K562 (cell line): ENCODE data around the gene NUAK1. TPM values are rescaled to one million over a fixed set of nuclear protein-coding genes. Genes with fewer than 3 reads are reported as not detected.

Experiments
- SMARCB1 ChIP-seq: IDR thresholded peaks from 2 replicates; pipeline ENCODE4 v1.6.1; 2011; ENCODE audit warnings: improper control_type of control experiment, low read depth; ENCODE audit not compliant: insufficient read length
- XRCC5 ChIP-seq: fragments of 200-400 bp; formaldehyde crosslinking; IDR thresholded peaks from 2 replicates; pipeline ENCODE4 v1.6.1; 2017; ENCODE audit warnings: low read depth, mild to moderate bottlenecking, low read length
- ZNF224 ChIP-seq: sonication (generic); formaldehyde crosslinking; IDR thresholded peaks from 2 replicates; pipeline ENCODE4 v1.8.0; 2022; ENCODE audit warnings: mild to moderate bottlenecking, missing genetic modification reagents
- ZNF232 ChIP-seq: sonication (generic); formaldehyde crosslinking; IDR thresholded peaks from 2 replicates; pipeline ENCODE4 v1.8.0; 2022; ENCODE audit warnings: mild to moderate bottlenecking, missing genetic modification reagents
- ZNF589 ChIP-seq: fragments of 200-800 bp; sonication (Bioruptor generic); IDR thresholded peaks from 2 replicates; pipeline ENCODE4 v1.6.1; 2016; ENCODE audit warnings: low read depth, missing genetic modification characterization, missing compliant biosample characterization
- polyA plus RNA-seq, 8 experiments: library from polyadenylated mRNA; depleted of rRNA in 4 of 8; stranded (reverse) in 5 of 8; unstranded in 3 of 8; fragments of >200 nt; fragmentation: Nextera tagmentation in 2 of 8; fragmentation: Illumina TruSeq in 1 of 8; extraction: Ambion mirVana in 2 of 8; extraction: Trizol in 1 of 8; gene quantifications; 2 replicates each; pipeline versions ENCODE4 v1.2.1 to v1.2.3, GENCODE V29; 2011 to 2014; ENCODE audit warnings: inconsistent platforms in 1 of 8, missing spikeins in 1 of 8
- total RNA-seq, 7 experiments: library from RNA; depleted of rRNA in 6 of 7; stranded (reverse); fragments of >200 nt in 6 of 7; fragmentation: Illumina TruSeq in 2 of 7; extraction: Trizol in 2 of 7; gene quantifications; 2 replicates each; pipeline versions ENCODE4 v1.2.1 to v1.2.3, GENCODE V29; 2011 to 2021; ENCODE audit warnings: low replicate concordance in 1 of 7
- TF ChIP-seq, protein P1 (sequence below): IDR thresholded peaks from 3 replicates; pipeline ENCODE4 v1.6.1; 2011; ENCODE audit warnings: borderline replicate concordance, mild to moderate bottlenecking, moderate library complexity; ENCODE audit not compliant: insufficient read length; ENCODE audit errors: extremely low read depth
- TF ChIP-seq, protein P2 (sequence below), 2 experiments: fragments of 450-650 bp in 1 of 2; sonication (generic) in 1 of 2; formaldehyde crosslinking in 1 of 2; IDR thresholded peaks; 2 replicates each; pipeline versions ENCODE4 v1.7.1 to v1.9.0; 2016 to 2022; ENCODE audit warnings: inconsistent platforms in 1 of 2, mild to moderate bottlenecking in 1 of 2, missing genetic modification reagents in 1 of 2
- TF ChIP-seq, protein P3 (sequence below): sonication (generic); IDR thresholded peaks from 2 replicates; pipeline ENCODE4 v1.6.1; 2016

Gene NUAK1
- total and polyA plus RNA-seq, 9 of the 15 experiments (the other 6 are each of a cell fraction or from before 2014, with no cell fraction given): 0.02 TPM; not detected in 8

DNA sequence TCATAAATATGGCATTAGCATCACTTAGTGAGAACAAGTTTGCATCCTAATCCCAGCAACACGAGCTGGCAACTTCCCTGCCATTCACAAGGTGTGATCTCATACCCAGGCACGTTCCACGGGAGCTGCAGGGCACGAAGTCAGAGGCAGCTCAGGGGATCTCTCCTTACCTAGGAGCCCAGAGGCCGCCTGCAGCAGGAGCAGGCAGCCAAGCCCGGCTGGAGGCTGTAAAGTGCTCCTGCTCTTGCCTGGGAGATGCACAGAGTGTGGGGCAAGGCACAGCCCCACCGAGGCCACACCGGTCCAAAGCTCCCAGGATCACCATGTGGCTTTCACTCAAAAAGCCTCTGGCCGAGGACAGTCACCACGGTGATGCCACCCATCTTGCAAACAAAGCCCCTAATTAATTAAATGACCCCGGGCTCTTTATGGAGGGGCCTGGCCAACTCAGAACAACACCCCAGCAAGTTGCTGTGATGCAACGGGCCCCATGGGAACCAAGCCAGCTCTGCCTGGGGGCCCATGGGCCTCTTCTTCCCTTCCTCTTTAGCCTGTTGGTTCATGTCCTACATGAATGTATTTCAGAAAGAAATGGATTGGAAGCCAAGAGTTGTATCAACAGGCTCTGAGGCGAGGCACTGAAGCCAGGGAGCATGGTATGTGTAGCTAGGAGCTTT lies 26.5 kb downstream of the NUAK1 start (continued):
- TF ChIP-seq, protein P1, sequence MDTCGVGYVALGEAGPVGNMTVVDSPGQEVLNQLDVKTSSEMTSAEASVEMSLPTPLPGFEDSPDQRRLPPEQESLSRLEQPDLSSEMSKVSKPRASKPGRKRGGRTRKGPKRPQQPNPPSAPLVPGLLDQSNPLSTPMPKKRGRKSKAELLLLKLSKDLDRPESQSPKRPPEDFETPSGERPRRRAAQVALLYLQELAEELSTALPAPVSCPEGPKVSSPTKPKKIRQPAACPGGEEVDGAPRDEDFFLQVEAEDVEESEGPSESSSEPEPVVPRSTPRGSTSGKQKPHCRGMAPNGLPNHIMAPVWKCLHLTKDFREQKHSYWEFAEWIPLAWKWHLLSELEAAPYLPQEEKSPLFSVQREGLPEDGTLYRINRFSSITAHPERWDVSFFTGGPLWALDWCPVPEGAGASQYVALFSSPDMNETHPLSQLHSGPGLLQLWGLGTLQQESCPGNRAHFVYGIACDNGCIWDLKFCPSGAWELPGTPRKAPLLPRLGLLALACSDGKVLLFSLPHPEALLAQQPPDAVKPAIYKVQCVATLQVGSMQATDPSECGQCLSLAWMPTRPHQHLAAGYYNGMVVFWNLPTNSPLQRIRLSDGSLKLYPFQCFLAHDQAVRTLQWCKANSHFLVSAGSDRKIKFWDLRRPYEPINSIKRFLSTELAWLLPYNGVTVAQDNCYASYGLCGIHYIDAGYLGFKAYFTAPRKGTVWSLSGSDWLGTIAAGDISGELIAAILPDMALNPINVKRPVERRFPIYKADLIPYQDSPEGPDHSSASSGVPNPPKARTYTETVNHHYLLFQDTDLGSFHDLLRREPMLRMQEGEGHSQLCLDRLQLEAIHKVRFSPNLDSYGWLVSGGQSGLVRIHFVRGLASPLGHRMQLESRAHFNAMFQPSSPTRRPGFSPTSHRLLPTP: no peak
- TF ChIP-seq, protein P2, sequence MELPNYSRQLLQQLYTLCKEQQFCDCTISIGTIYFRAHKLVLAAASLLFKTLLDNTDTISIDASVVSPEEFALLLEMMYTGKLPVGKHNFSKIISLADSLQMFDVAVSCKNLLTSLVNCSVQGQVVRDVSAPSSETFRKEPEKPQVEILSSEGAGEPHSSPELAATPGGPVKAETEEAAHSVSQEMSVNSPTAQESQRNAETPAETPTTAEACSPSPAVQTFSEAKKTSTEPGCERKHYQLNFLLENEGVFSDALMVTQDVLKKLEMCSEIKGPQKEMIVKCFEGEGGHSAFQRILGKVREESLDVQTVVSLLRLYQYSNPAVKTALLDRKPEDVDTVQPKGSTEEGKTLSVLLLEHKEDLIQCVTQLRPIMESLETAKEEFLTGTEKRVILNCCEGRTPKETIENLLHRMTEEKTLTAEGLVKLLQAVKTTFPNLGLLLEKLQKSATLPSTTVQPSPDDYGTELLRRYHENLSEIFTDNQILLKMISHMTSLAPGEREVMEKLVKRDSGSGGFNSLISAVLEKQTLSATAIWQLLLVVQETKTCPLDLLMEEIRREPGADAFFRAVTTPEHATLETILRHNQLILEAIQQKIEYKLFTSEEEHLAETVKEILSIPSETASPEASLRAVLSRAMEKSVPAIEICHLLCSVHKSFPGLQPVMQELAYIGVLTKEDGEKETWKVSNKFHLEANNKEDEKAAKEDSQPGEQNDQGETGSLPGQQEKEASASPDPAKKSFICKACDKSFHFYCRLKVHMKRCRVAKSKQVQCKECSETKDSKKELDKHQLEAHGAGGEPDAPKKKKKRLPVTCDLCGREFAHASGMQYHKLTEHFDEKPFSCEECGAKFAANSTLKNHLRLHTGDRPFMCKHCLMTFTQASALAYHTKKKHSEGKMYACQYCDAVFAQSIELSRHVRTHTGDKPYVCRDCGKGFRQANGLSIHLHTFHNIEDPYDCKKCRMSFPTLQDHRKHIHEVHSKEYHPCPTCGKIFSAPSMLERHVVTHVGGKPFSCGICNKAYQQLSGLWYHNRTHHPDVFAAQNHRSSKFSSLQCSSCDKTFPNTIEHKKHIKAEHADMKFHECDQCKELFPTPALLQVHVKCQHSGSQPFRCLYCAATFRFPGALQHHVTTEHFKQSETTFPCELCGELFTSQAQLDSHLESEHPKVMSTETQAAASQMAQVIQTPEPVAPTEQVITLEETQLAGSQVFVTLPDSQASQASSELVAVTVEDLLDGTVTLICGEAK (IDR thresholded peaks at IDR 0.05): no peak
- TF ChIP-seq, protein P2 (CRISPR knock-in tag; IDR thresholded peaks at IDR 0.05): no peak
- TF ChIP-seq XRCC5 (no peak), ZNF232 (CRISPR knock-in tag) (no peak), ZNF589 (CRISPR knock-in tag) (no peak), SMARCB1 (no peak), ZNF224 (CRISPR knock-in tag) (no peak)
- TF ChIP-seq, protein P3, sequence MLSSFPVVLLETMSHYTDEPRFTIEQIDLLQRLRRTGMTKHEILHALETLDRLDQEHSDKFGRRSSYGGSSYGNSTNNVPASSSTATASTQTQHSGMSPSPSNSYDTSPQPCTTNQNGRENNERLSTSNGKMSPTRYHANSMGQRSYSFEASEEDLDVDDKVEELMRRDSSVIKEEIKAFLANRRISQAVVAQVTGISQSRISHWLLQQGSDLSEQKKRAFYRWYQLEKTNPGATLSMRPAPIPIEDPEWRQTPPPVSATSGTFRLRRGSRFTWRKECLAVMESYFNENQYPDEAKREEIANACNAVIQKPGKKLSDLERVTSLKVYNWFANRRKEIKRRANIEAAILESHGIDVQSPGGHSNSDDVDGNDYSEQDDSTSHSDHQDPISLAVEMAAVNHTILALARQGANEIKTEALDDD: no peak
